NCI-H1930 (cell line): ENCODE results near the gene MIDN.

Source experiments
- DNase-seq, 2 experiments: peaks; one replicate each; lab custom pipeline; 2025; lab: John Stamatoyannopoulos, UW

The MIDN gene

DNA sequence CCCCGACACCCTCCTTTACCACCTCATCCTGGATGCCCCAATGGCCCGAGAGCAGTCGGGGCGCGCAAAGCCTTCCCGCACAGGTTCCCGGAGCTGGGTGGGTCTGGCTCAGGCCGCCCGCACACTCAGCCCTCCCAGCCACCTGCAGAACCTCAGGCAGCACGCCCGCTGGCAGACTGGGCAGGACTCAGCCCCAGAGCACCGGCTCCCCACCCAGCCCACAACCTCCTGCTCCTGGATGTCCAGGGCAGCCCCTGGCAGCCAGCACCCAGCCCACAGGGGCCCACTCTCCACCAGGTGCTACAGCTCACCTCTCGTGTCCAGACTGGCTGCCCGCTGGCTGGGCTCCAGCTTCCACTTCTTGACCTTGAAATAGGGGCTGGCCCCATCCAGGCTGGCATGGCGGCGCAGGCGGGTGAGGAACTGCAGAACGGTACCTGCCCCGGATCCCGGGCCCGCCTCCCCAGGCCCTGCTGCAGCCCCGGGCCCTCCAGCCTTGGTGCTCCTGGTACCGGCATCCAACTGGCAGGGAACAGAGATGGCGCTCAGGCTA is 15.2 kb upstream of the MIDN start:
- no peak for DNase-seq

DNA sequence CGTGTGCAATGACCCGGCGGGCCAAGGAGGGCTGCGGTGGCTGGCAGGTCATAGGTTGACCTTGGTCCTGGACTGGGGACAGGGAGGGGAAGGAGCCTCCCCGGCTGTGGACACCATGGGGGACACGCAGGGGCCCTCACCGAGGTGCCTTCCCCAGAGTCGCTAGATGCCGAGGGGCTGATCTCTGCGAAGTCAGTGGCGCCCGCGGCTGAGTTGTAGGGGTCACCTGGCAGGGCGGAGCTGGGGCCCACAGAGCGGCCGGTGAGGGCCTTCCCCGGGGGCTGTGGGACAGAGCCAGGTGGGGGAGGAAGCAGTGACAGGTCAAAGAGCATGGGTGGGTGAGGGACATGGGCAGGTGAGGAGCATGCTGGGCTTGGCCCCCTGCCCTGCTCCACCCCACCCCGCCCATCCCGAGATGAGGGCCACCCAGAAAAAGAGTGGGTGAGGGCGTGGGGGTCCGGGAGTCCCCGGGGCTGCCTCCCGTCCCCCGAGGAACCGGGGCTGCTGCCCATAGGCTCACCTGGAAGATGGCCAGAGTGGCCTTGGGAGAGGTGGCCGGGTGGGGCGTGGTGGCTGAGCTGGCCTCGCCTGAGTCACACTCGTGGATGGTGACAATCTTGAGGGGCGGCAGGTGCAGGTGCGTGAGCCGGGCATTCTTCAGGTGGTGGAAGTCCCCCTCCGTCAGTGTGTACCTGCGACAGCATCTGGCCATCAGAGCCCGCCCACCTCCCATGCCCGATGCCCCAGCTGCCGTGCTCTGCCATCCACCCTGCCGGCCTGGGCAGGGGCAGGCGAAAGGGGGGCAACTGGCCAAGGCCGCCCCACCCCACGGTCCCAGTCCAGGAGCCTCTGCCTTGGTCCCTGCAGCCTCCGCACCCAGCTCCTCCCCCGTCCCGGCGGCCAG is 14.1 kb upstream of the MIDN start:
- DNase-seq: no peak

DNA sequence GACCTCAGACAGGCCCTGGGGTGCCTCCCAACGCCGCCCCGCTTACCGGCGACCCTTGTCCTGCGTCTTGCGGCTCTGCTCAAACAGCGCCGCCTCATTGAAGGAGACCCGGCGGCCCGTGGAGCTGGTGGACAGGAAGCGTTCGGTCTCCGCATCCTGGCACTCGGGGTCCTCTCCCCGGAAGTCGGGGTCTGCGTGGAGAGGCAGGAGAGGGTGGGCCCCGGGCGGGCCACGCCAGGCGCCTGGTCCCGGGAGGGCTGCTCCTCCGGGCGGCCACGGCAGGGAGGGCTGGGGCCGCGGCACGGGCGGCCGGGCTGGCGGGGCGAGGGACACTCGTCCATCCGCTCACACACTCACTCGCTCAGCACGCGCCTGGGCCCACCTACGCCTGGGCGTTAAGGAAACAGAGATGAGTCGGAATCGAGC is 13.4 kb upstream of the MIDN start:
- no peak for DNase-seq

DNA sequence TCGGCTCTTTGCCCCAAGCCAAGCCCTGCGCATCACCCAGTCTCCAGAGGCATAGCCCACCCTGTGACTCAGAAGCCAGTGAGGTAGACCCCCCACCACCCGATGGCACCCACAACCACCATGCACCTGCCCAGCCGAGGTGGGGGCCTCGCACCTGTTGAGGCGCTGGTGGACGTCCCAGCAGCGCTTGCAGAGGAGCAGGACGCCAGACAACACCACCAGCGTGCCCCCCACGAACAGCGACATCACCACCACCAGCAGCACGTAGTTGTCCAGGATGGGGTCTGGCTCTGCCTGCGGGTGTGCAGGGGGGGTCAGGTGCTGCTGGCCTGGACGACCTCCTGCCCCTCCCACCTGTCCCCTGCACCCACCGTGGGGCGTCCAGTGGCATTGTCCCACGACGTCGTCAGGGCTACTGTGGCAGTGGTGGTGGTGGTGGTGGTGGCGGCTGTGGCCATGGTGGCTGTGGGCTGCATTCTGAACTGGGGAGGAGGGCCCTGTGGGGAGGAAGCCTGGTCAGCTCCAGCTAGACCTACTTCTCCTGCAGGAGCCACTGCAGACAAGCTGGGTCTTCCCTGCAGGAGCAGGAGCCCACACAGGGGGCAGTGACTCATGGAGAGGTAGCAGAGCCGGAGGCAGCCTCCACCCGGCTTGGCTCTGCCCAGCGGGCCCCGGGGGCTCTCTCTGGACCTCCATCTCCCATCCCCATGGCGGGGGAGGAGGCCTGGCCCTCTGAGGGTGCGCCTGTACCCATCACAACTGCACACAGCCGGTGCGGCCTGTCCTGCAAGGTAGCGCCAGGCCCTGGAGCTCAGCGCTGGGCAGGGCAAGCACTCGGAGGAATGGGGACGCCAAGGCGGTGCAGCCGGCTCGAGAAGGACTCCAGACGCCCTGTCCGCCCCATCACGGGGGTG is 12.5 kb upstream of the MIDN start:
- DNase-seq: no peak

DNA sequence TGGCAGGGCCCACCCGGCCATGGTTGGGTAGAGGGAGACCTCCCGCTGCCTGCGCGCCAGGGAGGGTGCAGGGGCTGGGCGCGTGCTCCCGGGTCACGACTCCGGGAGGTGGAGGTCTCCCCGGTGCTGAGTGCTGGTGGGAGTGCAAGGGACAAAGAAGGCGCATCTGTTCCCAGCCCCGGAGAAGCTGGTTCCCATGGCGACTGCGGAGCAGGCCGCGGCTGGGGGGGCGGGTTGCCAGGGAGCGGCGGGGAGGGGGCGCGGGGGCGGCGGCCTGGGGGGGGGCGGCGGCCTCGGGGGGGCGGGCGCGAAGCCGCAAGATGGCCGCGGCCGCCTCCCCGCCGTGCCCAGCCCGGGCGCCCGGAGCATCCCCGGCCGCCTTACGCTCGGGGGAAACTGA is 11.8 kb upstream of the MIDN start:
- DNase-seq: no peak

DNA sequence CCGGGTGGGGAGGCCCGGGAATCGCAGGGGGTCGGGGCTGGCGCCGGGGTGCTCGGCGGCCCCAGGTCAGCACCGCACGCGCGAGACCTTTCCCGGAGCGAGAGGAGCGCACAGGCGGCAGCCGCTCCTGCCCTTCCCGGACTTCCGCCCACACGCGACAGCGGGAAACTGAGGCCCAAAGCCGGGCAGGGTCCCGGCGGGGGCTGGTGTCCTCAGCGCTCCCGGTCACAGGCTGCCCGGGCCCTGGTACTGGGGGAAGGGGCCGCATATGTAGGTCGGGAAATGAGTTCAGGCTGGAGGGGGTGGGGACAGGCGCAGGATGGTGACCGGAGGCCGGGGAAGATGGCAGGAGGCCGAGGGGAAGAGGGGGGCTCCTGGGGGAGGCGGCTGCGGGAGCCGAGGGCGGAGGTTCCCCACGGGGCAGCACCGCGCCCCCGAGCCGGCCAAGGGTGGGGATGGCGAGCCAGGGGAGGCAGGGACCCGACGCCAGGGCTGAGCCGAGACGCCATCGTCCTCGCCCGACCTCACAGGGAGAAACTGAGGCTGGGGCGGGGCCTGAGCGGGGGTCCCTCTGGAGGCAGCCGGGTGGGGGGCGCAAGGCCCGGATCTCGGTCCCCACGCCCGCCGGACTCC is 11.2 kb upstream of the MIDN start:
- no peak for DNase-seq

DNA sequence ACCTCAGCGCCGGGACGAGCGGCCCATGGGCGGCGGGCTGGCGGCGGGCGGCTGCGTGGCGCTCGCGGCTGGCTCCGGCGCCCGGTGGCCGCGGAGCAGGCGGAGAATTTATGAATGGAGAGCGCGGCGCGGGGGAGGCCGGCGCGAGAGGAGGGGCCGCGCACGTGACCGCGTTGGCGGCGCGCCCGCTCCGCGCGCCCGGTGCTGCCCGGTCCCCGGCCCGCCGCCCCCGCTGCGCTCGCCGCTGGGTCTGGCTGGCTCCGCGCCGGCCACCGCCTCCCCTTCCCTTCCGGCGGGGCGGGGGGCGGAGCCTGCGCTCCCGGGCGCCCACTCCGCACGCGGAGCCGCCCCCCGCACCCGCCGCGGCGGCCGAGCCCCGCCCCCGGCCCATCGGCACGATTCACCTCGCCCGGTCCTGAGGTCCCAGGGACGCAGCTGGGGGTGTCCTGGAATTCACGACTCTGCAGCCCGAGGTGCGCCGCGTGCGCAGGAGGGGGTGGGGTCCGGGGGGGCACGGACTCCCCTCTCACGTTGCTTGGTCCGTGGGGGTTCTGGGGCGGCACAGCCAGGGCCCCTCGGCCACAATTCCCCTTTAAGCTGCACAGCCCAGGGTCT is 10.5 kb upstream of the MIDN start, which contains the start of gene CBARP:
CBARP (minus strand) TSS at position 252 of the 615 bp plus-strand sequence. CDS start 1,905 bp downstream, outside the sequence.
- DNase-seq: peak in 1 of 2 experiments; percentile 48

DNA sequence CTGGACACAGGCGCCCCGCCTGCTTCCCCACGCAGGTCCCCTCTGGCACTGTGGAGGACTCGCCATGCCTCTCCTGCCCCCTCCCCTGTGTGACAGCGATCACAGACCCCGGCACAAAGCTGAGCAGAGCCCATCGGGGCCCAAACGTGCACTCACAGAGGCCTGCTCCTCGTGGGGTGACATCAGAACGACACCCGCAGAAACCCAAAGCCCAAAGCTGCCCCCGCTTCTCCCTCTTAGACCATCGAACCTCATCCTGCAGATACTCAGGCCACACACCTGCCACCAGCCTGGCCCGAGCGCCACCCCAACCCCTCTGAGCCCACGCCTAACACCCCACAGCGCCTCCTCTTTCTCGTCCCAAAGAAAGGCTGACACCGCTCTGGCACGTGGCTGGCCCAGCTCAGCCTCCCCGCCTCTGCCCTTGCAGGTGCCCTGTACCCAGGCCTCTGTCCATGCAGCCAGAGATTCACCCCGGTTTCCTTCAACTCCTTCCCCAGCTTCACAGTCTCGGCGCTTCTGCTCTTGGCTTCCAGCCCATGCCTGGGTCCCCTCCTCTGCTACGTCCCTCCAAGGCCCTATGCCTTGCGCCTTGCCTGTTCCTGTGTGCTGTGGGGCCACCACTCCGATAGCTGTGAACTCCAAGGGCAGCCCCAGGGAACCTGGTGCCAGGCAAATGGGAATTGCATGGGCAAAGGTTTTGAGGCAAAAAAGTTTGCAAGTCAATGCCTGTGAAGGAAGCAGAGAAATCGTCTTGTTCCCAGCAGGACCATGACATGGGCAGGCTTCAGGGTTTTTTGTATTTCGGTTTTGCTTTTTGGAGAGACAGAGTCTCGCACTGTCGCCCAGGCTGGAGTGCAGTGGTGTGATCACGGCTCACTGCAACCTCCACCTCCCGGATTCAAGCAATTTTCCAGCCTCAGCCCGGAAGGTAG is 9.7 kb upstream of the MIDN start:
- no peak for DNase-seq

DNA sequence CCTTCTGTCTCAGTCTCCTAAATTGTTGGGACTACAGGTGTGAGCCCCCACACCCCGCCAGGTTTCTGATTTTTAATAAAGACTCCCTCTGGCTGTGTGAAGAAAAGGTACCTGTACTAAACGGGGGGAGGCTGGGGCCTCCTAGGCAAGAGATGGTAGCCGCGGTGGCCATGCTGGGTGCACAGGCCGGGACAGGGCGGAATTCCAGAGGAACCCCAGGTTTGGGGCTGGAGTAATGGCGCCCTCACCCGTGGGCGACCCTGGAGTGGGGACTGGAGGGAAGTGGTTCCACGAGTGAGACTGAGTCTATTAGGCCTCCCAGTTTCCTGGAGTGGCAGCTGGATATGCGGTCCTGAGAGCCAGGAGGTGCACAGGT is 9.0 kb upstream of the MIDN start:
- no peak for DNase-seq

DNA sequence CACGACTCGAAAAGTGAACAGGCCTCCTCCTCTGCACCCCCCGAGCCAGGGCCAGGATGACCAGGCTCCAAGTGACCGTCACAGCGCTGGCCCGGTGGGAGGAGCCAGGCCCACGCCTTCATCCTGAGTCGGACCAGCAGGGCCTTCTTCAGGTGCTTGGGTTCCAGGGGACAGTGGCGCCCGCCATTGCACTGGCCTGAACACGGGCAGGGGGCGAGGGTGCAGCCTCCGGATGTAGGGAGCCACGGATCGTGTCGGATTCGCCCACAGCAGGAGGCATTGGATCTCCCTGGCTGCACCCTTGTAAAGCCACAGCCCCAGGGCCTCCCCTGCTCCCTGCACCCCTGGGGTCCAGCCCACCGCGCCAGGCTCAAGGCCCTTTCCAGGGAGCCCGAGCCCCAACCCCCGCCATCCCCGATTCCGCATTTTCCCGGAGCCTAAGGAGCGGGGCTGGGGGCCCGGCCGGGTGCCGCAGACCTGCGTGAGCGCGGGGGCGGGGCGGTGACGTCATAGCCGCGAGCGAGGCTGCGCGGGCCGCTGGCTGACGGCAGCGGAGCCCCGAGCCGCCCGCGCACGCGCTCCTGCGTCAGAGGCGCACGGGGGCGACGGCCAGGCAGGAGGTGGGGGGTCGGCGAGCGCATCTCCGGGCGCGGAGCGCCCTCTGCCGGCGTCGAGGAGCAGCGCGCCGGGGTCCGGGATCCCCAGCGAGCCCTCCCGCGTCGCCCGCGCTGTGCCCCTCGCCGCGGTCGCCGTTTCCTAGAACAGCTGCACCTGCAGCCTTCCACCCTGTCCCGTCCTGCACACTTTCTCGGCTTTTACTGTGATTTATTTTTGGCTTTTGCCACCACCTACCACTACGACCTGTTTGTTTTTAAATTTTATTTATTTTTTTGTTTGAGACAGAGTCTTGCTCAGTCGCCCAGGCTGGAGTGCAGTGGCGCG is 8.3 kb upstream of the MIDN start:
- DNase-seq: peak; percentile 79 to 93

DNA sequence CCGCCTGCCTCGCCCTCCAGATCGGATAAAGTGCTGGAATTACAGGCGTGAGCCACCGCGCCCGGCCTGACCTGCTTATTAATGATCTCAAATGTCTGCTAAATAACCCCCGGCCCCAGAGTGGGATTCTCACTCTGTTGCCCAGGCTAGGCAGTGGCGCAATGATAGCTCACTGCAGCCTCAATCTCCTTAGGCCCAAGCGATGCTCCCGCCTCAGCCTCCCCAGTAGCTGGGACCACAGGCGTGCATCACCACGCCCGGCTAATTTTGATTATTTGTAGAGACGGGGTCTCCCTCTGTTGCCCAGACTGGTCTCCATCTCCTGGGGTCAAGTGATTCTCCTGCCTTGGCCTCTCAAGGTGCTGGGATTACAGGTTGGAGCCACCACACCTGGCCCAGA is 7.5 kb upstream of the MIDN start:
- DNase-seq: no peak

DNA sequence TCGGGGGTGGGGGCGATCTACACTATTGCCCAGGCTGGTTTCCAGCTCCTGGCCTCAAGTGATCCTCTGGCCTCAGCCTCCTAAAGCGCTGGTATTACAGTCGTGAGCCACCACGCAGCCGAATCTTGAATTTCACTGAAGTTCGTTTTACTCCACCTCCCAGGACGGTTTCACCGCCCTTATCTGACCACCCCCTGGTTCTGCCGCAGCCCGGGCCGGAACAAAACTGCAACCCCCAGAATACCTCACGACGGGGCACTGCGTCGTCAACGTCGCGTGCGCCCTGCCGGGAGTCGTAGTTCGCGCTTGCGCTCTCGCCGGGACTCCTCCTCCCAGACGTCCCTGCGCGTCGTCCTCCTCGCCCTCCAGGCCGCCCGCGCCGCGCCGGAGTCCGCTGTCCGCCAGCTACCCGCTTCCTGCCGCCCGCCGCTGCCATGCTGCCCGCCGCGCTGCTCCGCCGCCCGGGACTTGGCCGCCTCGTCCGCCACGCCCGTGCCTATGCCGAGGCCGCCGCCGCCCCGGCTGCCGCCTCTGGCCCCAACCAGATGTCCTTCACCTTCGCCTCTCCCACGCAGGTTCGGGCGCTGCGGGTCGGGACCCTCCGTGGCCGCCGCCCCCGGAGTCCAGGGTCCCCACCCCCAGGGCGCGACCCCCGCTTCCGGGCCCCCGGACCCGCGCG is 6.8 kb upstream of the MIDN start, which contains the start of gene ATP5F1D:
ATP5F1D (plus strand) TSS at position 335 of the 679 bp plus-strand sequence; CDS start at position 435, 100 bp downstream.
- DNase-seq: peak; percentile 65 to 89

DNA sequence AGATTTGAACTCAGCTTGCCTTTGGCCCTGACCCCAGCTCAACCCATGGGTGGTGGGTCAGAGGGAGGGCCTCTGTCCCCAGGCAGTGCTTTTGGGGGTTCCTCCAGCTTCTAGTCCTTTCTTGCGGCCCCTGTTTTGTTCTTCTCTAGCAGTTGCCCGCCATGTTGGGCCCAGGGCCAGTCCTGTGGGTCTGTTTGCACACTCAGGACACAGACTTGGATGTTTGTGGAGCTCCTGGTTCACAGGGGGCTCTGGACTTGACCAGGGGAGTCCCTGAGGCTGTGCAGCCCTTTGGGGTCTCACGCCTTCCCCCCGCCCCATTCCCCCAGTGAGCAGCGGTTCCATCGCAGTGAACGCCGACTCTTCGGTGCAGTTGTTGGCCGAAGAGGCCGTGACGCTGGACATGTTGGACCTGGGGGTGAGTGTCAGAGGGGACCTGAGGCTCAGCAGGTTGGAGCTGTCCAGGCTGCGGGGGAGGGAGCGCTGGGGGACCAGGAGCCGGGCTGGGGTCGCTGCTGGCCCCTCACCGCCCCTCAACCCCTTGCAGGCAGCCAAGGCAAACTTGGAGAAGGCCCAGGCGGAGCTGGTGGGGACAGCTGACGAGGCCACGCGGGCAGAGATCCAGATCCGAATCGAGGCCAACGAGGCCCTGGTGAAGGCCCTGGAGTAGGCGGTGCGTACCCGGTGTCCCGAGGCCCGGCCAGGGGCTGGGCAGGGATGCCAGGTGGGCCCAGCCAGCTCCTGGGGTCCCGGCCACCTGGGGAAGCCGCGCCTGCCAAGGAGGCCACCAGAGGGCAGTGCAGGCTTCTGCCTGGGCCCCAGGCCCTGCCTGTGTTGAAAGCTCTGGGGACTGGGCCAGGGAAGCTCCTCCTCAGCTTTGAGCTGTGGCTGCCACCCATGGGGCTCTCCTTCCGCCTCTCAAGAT is 4.4 kb upstream of the MIDN start:
- peak; percentile 35 to 55 for DNase-seq

DNA sequence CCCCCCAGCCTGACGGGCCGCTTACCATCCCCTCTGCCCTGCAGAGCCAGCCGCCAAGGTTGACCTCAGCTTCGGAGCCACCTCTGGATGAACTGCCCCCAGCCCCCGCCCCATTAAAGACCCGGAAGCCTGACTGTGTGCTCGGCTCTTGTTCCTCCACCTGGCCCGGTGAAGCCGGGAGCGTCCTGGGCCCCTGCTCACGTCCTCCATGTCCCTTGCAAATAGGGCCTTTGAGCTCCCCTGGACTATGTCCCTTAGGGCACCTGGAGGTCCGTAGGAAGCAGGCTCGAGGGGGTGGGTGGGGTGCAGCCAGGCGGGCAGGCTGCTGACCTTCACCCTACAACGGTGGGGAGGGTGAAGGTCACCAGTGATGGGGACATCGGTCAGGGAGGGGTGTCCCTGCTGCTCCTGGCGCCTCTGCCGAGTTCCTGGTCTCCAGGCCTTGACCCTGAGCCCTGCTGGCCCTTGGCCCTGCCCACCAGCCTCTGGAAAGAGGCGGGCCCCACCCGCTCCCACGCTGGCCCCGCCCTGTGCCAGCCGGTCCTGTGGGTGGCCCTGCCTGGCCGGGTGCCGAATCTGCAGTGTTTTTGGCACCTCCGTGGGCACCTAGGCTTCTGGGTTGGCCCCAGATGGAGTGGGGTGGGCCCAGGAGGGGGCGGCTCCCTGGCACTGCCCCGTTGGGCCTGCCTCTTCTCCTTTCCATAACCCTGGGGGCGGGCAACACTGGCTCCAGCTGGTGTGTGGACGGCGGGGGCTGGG is 3.5 kb upstream of the MIDN start:
- DNase-seq: no peak

DNA sequence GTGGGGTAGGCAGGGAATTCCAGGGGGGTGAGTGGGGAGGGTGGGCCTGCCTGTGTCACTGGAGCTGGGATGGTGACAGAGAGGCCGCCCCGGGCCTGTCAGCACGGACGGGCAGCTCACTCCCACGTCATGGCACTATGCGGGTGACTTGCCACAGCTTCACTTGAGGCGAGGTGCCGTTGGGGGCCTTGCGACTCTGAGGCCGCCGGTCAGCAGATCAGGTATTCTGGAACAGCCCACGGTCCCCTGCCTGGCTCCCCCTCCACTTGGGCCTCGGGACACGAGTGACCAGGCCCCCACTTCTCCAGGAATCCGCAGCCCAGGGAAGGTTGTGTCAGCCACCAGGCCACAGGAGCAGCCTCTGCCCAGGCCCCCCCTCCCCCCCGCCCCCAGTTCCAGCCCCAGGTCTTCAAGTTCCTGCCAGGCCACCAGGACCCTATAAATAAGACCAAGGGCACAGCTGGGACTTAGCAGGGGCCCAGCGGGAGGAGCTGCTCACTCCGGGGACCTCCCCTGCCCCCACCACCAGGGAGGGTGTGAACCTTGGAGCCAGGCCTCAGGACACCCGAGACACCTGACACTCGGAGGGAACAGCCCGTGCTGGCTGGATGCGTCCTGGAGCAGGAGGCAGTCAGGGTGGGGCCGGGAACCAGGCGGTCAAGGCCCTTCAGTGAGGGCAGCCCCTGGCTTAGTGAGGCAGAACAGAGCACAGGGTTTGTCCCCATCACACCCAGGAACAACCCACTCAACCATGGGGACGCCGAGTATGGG is 2.7 kb upstream of the MIDN start:
- no peak for DNase-seq
